IMR-90 (cell line): Measurements from ENCODE around the gene PAPPA. TPM values are rescaled to one million over a fixed set of nuclear protein-coding genes. Genes with fewer than 3 reads are reported as not detected.

Source experiments
- ATAC-seq: fragments of 200-7000 bp; cut with Tn5 transposase; 2 replicates; pipeline ENCODE4 v1.9.1; 2020; ENCODE audit warnings: low read depth, mild to moderate bottlenecking, moderate library complexity
- BruUV-seq: library from RNA; stranded (reverse); fragments of 400-500 nt; replicated peaks from 2 replicates; lab custom pipeline; 2021; lab: Mats Ljungman, UMichigan
- CTCF ChIA-PET: fragments of 300-600 bp; formaldehyde crosslinking; extraction: SDS; loops from one replicate; lab custom pipeline; 2021; ENCODE audit warnings: antibody characterized with exemption; lab: Yijun Ruan, JAX
- POLR2A ChIA-PET: fragments of 300-600 bp; sonication (Branson Sonifier 250); formaldehyde crosslinking; loops from one replicate; lab custom pipeline; 2022; ENCODE audit warnings: antibody characterized with exemption; ENCODE audit not compliant: unreplicated experiment; lab: Charles Lee
- DNase-seq: peaks from one replicate; pipeline ENCODE4 v3.0.0; 2013
- H2AFZ ChIP-seq: replicated peaks from 2 replicates; pipeline ENCODE3; 2013; ENCODE audit warnings: low read length, mild to moderate bottlenecking; ENCODE audit not compliant: poor library complexity
- H2AK5ac ChIP-seq: 2 replicates; pipeline ENCODE4 v1.6.1; 2013; ENCODE audit warnings: low read depth, low read length, inconsistent platforms
- H2AK9ac ChIP-seq: replicated peaks from 2 replicates; pipeline ENCODE3; 2013; ENCODE audit warnings: mild to moderate bottlenecking, low read depth, low read length, moderate library complexity; ENCODE audit not compliant: poor library complexity
- H2BK120ac ChIP-seq: 2 replicates; pipeline ENCODE4 v1.6.1; 2013; ENCODE audit warnings: low read depth, low read length, inconsistent platforms
- H2BK15ac ChIP-seq: 3 replicates; pipeline ENCODE4 v1.6.1; 2013; ENCODE audit warnings: low read depth, low read length, inconsistent platforms
- H2BK20ac ChIP-seq: 2 replicates; pipeline ENCODE4 v1.6.1; 2013; ENCODE audit warnings: low read depth, mild to moderate bottlenecking, inconsistent platforms, low read length, moderate library complexity
- H2BK5ac ChIP-seq: 2 replicates; pipeline ENCODE4 v1.6.1; 2013; ENCODE audit warnings: mild to moderate bottlenecking, low read depth, low read length, inconsistent platforms; ENCODE audit not compliant: poor library complexity, severe bottlenecking
- H3K14ac ChIP-seq: replicated peaks from 2 replicates; pipeline ENCODE4 v1.6.1; 2013; ENCODE audit warnings: low read depth, low read length, inconsistent platforms
- H3K18ac ChIP-seq: 2 replicates; pipeline ENCODE4 v1.6.1; 2013; ENCODE audit warnings: low read depth, low read length, control low read depth
- H3K23ac ChIP-seq: 2 replicates; pipeline ENCODE4 v1.6.1; 2013; ENCODE audit warnings: low read depth, low read length, inconsistent platforms
- H3K27ac ChIP-seq: 2 replicates; pipeline ENCODE4 v1.5.1; 2013; ENCODE audit warnings: mild to moderate bottlenecking, control low read depth, low read length; ENCODE audit not compliant: insufficient read depth
- H3K27me3 ChIP-seq: 2 replicates; pipeline ENCODE4 v1.6.1; 2013; ENCODE audit warnings: low read length; ENCODE audit not compliant: control insufficient read depth, insufficient read depth
- H3K36me3 ChIP-seq: 2 replicates; pipeline ENCODE4 v1.6.1; 2013; ENCODE audit warnings: low read length, mixed read lengths; ENCODE audit not compliant: control insufficient read depth, insufficient read depth
- H3K4ac ChIP-seq: 2 replicates; pipeline ENCODE4 v1.6.1; 2013; ENCODE audit warnings: low read depth, low read length, inconsistent platforms
- H3K4me1 ChIP-seq: 2 replicates; pipeline ENCODE4 v1.6.1; 2013; ENCODE audit warnings: low read length, mixed read lengths; ENCODE audit not compliant: control insufficient read depth, insufficient read depth
- H3K4me2 ChIP-seq: 2 replicates; pipeline ENCODE4 v1.6.1; 2013; ENCODE audit warnings: low read depth, mild to moderate bottlenecking, control low read depth, low read length, moderate library complexity
- H3K4me3 ChIP-seq: 2 replicates; pipeline ENCODE4 v1.5.1; 2013; ENCODE audit warnings: low read depth, mild to moderate bottlenecking, control low read depth, low read length, moderate library complexity; ENCODE audit not compliant: insufficient read depth
- H3K56ac ChIP-seq: 2 replicates; pipeline ENCODE4 v1.6.1; 2013; ENCODE audit warnings: low read length, inconsistent platforms; ENCODE audit not compliant: insufficient read depth; ENCODE audit errors: extremely low read depth
- H3K79me1 ChIP-seq, 2 experiments: 2 replicates each; pipeline ENCODE4 v1.6.1; 2013; ENCODE audit warnings: low read length in 2 of 2, inconsistent platforms in 1 of 2, low read depth in 1 of 2
- H3K9ac ChIP-seq: 2 replicates; pipeline ENCODE4 v1.6.1; 2013; ENCODE audit warnings: low read depth, low read length, control low read depth
- H3K9me1 ChIP-seq: 2 replicates; pipeline ENCODE4 v1.6.1; 2013; ENCODE audit warnings: low read length, inconsistent platforms; ENCODE audit not compliant: insufficient read depth
- H3K9me3 ChIP-seq: 2 replicates; pipeline ENCODE4 v1.6.1; 2013; ENCODE audit warnings: low read length; ENCODE audit not compliant: control insufficient read depth, insufficient read depth
- H4K20me1 ChIP-seq: 2 replicates; pipeline ENCODE4 v1.6.1; 2013; ENCODE audit warnings: low read length, inconsistent platforms; ENCODE audit not compliant: insufficient read depth
- H4K5ac ChIP-seq: 2 replicates; pipeline ENCODE4 v1.6.1; 2013; ENCODE audit warnings: mild to moderate bottlenecking, low read depth, low read length, control low read depth
- H4K8ac ChIP-seq, 2 experiments: 2 replicates each; pipeline ENCODE4 v1.6.1; 2013; ENCODE audit warnings: low read depth in 2 of 2, low read length in 2 of 2, control low read depth in 1 of 2, inconsistent platforms in 1 of 2
- H4K91ac ChIP-seq: 2 replicates; pipeline ENCODE4 v1.6.1; 2013; ENCODE audit warnings: low read depth, low read length, inconsistent platforms; ENCODE audit not compliant: insufficient read depth
- BHLHE40 ChIP-seq: fragments of 150-350 bp; IDR thresholded peaks from 2 replicates; pipeline ENCODE4 v1.6.1; 2016; ENCODE audit warnings: mild to moderate bottlenecking, low read depth, low read length
- CEBPB ChIP-seq: IDR thresholded peaks from 2 replicates; pipeline ENCODE4 v1.6.1; 2012; ENCODE audit warnings: low read depth, low read length, improper control_type of control experiment
- CHD1 ChIP-seq: IDR thresholded peaks from 2 replicates; pipeline ENCODE4 v1.6.1; 2012; ENCODE audit warnings: low read depth, low read length, improper control_type of control experiment
- MAFK ChIP-seq: IDR thresholded peaks from 2 replicates; pipeline ENCODE4 v1.6.1; 2012; ENCODE audit warnings: low read depth, low read length, improper control_type of control experiment
- MAZ ChIP-seq: IDR thresholded peaks from 2 replicates; pipeline ENCODE4 v1.6.1; 2012; ENCODE audit warnings: low read depth, mild to moderate bottlenecking, low read length, improper control_type of control experiment, moderate library complexity, borderline replicate concordance
- MXI1 ChIP-seq: IDR thresholded peaks from 2 replicates; pipeline ENCODE4 v1.6.1; 2012; ENCODE audit warnings: low read depth, mild to moderate bottlenecking, low read length, moderate library complexity, borderline replicate concordance
- NFE2L2 ChIP-seq: fragments of 150-350 bp; IDR thresholded peaks from 2 replicates; pipeline ENCODE4 v1.6.1; 2016; ENCODE audit warnings: low read depth, mild to moderate bottlenecking, low read length
- POLR2A ChIP-seq: IDR thresholded peaks from 2 replicates; pipeline ENCODE4 v1.6.1; 2012; ENCODE audit warnings: mild to moderate bottlenecking, low read depth, low read length
- RAD21 ChIP-seq: IDR thresholded peaks from 2 replicates; pipeline ENCODE4 v1.6.1; 2012; ENCODE audit warnings: low read length, improper control_type of control experiment
- RCOR1 ChIP-seq: IDR thresholded peaks from 2 replicates; pipeline ENCODE4 v1.6.1; 2012; ENCODE audit warnings: mild to moderate bottlenecking, low read length, improper control_type of control experiment; ENCODE audit not compliant: insufficient replicate concordance
- RFX5 ChIP-seq: IDR thresholded peaks from 2 replicates; pipeline ENCODE4 v1.8.0; 2012; ENCODE audit warnings: low read depth, mild to moderate bottlenecking, low read length, moderate library complexity
- WGBS, 2 experiments: methylation state at CpG; one replicate each; pipeline versions ENCODE4 v1.1.5 to v1.1.7; 2013; ENCODE audit warnings: missing lambda C conversion rate in 2 of 2; ENCODE audit not compliant: insufficient read length in 1 of 2; ENCODE audit errors: extremely low coverage in 2 of 2; 5-methylcytosine and 5-hydroxymethylcytosine counted together
- dilution Hi-C: fragments of 300-500 bp; cut with HindIII; formaldehyde crosslinking; loops from one replicate; pipeline ENCODE4 v1.14.3; 2018; ENCODE audit warnings: low sequenced_read_pairs; ENCODE audit not compliant: unreplicated experiment
- in situ Hi-C: fragments of 300-500 bp; cut with MboI; formaldehyde crosslinking; loops from 3 replicates; pipeline ENCODE4 v1.14.3; 2019; ENCODE audit warnings: low sequenced_read_pairs, inconsistent platforms, mixed read lengths
- intact Hi-C: fragments of 100-400 bp; cut with micrococcal nuclease; formaldehyde crosslinking; loops from 2 replicates; pipeline ENCODE4 v1.10.0; 2022
- polyA plus RNA-seq, 3 experiments: library from polyadenylated mRNA; depleted of rRNA; stranded (reverse); fragments of >200 nt; gene quantifications; 2 replicates each; pipeline ENCODE4 v1.2.3, GENCODE V29; 2012; ENCODE audit warnings: low replicate concordance in 1 of 3
- total RNA-seq: library from RNA; depleted of rRNA; stranded (reverse); fragments of >200 nt; gene quantifications from 2 replicates; pipeline ENCODE4 v1.2.3, GENCODE V29; 2012
- TF ChIP-seq, protein P1 (sequence below): fragments of 150-350 bp; IDR thresholded peaks from 2 replicates; pipeline ENCODE4 v1.6.1; 2017; ENCODE audit warnings: mild to moderate bottlenecking, antibody characterized with exemption, low read length, low read depth
- TF ChIP-seq, protein P2 (sequence below): fragments of 150-350 bp; IDR thresholded peaks from 2 replicates; pipeline ENCODE4 v1.6.1; 2016; ENCODE audit warnings: low read depth, mild to moderate bottlenecking, low read length, moderate library complexity, borderline replicate concordance

Gene PAPPA
- total and polyA plus RNA-seq, 2 of the 4 experiments (the other 2 are of a cell fraction) = 8.3 to 12.4 TPM

DNA sequence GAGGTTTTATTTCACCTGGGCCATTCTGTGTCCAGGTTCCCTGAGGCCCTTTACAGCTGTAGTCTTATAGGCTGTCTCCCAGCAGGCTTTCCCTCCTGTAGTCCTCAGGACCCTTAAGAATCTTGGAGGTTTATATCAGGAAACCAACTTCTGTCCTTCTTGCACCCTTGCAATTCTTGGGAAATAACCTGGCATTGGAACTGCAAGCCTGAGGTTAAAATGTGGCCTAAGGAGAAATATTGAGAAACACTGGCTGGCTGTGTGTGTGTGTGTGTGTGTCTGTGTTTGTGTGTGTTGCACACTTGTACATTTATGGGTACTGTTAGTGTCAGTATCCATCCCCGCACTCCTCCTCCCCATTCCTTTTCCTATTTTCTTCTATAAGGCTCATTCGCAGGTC is 168.9 kb downstream of the PAPPA start:
- H3K4me2 ChIP-seq = no peak overlapping the region

More for the DNA sequence above, 168.9 kb downstream of the PAPPA start:
- dilution Hi-C loops = no loop called here
- H2BK120ac ChIP-seq = no peak overlapping the region
- peaks cover 0 to 11% of the 10 kb centered on the region in 2 experiments; a peak in 1 of 4 replicates for H3K79me1 ChIP-seq
- no peaks in the 10 kb centered on the region for H3K9me3 ChIP-seq
- CTCF ChIA-PET = no interaction called here
- H3K36me3 ChIP-seq = peaks cover 37% of the 10 kb centered on the region
- WGBS, 2 experiments = no CpG with 5 or more reads among the region's 2 CpGs
- no TSS peak for BruUV-seq
- H2AK5ac ChIP-seq = no peak overlapping the region
- no peak overlapping the region for H3K14ac ChIP-seq
- peaks cover 10% of the 10 kb centered on the region for H3K4me1 ChIP-seq
- H4K5ac ChIP-seq = no peak overlapping the region
- no peak overlapping the region for H3K27ac ChIP-seq
- intact Hi-C loops = no loop called here
- no peak overlapping the region for H3K9ac ChIP-seq
- no peaks in the 10 kb centered on the region for H3K27me3 ChIP-seq
- H3K23ac ChIP-seq = no peak overlapping the region
- no peak overlapping the region for H3K56ac ChIP-seq
- ATAC-seq (no peak), DNase-seq (peak; percentile 35)
- H3K9me1 ChIP-seq = peaks cover 12% of the 10 kb centered on the region
- no peak overlapping the region for H2BK5ac ChIP-seq
- no peak overlapping the region for H2AK9ac ChIP-seq
- TF ChIP-seq, protein P1, sequence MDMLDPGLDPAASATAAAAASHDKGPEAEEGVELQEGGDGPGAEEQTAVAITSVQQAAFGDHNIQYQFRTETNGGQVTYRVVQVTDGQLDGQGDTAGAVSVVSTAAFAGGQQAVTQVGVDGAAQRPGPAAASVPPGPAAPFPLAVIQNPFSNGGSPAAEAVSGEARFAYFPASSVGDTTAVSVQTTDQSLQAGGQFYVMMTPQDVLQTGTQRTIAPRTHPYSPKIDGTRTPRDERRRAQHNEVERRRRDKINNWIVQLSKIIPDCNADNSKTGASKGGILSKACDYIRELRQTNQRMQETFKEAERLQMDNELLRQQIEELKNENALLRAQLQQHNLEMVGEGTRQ = no peak
- TF ChIP-seq, protein P2, sequence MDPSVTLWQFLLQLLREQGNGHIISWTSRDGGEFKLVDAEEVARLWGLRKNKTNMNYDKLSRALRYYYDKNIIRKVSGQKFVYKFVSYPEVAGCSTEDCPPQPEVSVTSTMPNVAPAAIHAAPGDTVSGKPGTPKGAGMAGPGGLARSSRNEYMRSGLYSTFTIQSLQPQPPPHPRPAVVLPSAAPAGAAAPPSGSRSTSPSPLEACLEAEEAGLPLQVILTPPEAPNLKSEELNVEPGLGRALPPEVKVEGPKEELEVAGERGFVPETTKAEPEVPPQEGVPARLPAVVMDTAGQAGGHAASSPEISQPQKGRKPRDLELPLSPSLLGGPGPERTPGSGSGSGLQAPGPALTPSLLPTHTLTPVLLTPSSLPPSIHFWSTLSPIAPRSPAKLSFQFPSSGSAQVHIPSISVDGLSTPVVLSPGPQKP = no peak
- TF ChIP-seq POLR2A (no peak), MXI1 (no peak), RFX5 (no peak), MAZ (no peak), RCOR1 (no peak), NFE2L2 (no peak), CEBPB (no peak), CHD1 (no peak), BHLHE40 (no peak), MAFK (no peak), RAD21 (no peak)
- 0 out of 2 replicates have a peak overlapping the region, but pooled peaks have one; percentile 10 for H2BK20ac ChIP-seq
- H2AFZ ChIP-seq = no peak overlapping the region
- no peak overlapping the region for H3K4ac ChIP-seq
- no peak overlapping the region for H4K8ac ChIP-seq
- H4K91ac ChIP-seq = no peak overlapping the region
- H4K20me1 ChIP-seq = peaks cover 12% of the 10 kb centered on the region; the same call in 1 of the 2 replicates
- H3K18ac ChIP-seq = no peak overlapping the region
- no peak overlapping the region for H3K4me3 ChIP-seq
- POLR2A ChIA-PET = no interaction called here
- H2BK15ac ChIP-seq = no peak overlapping the region; the same call in 2 of the 3 replicates
- in situ Hi-C loops = no loop called here
